Measurements from ENCODE around the gene SPECC1.
"Not testable (repeated sequence)": the region's sequence is repeated elsewhere in the genome, so short reads cannot be mapped to it uniquely, and the experiment has no call there.

SPECC1 gene

DNA sequence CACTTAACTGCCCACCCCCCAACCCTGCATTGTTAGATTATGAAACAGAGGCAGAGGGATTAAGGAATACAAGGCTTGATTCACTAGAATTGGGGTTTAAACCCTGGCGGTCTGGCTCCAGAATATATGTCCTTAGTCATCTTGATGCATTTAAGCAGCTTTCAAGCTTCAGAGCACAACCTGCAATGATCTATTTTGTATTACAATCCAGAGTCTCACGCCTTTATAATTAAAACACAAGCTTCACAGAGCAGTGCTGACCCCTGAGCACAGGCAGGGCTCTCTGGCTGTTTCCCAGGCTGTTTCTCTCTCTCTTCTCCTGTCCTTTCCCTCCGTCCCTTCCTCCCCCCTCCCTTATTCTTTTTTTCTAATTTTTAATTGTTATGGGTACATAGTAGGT, 209.1 kb downstream of the SPECC1 start:
- H3K27ac ChIP-seq = no peak overlapping the region
- TF ChIP-seq CTCF (conservative IDR thresholded peaks at IDR 0.05) = no peak

DNA sequence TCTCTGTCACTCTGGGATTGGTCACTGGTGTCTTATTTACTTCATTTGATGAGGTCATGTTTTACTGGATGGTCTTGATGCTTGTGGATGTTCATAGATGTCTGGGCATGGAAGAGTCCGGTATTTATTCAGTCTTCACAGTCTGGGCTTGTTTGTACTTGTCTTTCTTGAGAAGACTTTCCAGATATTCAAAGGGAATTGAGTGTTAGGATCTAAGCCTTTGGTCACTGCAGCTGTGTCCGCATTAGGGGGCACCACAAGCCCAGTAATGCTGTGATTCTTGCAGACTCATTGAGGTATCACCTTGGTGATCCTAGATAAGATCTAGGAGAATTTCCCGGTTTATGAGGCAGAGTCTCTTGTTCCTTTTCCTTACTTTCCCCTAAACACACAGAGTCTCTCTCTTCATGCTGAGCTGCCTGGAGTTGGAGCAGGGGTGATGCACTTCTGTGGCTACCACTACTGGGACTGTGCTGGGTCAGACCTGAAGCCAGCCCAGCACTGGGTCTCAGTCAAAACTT, 214.7 kb downstream of the SPECC1 start:
- H3K27ac ChIP-seq = no peak overlapping the region
- no peak for TF ChIP-seq CTCF (conservative IDR thresholded peaks at IDR 0.05)

DNA sequence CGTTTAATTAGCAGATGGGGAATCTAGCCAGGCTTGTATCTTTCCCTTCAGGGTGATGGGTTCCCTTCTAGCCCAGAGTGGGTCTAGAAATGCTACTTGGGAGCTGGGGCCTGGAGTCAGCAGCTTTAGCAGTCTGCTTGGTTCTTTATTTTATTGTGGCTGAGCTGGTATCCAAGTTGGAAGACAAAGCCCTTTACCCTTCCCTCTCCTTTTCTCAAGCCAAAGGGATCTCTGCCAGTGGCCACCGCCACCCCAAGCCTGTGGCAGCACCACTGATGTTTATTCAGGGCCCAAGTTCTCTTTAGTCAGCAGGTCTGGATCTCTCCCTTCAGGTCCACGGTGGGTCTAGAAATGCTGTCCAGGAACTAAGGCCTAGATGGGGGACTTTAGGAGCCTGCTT, 215.2 kb downstream of the SPECC1 start:
- TF ChIP-seq CTCF (conservative IDR thresholded peaks at IDR 0.05) = no peak
- no peak overlapping the region for H3K27ac ChIP-seq

GRCh38 chr17:20225162-20226115, 216.3 kb downstream of the SPECC1 start:
- peak; percentile 22 for TF ChIP-seq CTCF (conservative IDR thresholded peaks at IDR 0.05)
- no peak overlapping the region for H3K27ac ChIP-seq

GRCh38 chr17:20226814-20227482, 217.8 kb downstream of the SPECC1 start:
- TF ChIP-seq CTCF (conservative IDR thresholded peaks at IDR 0.05) = peak; percentile 92
- H3K27ac ChIP-seq = no peak overlapping the region; the same call in 1 of the 2 replicates

- not testable (repeated sequence) for H3K27ac ChIP-seq
These were observed 218.7 kb downstream of the SPECC1 start for GRCh38 chr17:20227720-20228370.

DNA sequence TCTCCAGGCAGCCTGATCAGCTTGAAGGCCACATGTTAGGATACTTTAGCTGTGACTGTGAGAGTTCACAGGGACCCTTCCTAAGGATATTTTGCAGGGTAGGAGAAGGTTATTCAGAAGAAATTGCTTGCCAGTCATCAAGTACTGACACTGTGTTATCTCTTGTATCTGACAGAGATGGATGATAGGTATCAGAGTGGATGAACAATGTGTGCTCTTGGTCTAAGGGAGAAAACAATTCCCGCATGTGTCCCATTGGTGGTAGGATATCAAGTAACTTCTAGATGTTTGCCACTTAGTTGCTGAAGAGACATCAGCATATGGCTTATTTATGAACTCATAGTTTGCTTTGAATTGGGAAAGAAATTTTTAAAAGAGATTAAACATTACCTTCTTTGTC, 219.3 kb downstream of the SPECC1 start:
- no peak for TF ChIP-seq CTCF (conservative IDR thresholded peaks at IDR 0.05)
- no peak overlapping the region for H3K27ac ChIP-seq

Data from VCaP (cell line).